ENCODE measurements around the gene CENPL.
"Not testable (repeated sequence)": the region's sequence is repeated elsewhere in the genome, so short reads cannot be mapped to it uniquely, and the experiment has no call there.

Gene CENPL

GRCh38 chr1:173824315-173825081, at the start of gene CENPL, which contains the start of gene DARS2:
Gene CENPL, minus strand, starts transcription at chr1:173824883. Its CDS starts 13,584 bp downstream, at chr1:173811299.
Gene DARS2, plus strand, starts transcription at chr1:173824673. Its CDS starts 557 bp downstream, at chr1:173825230.
- peak; percentile 81 for DNase-seq (ENCODE audit: low read depth)

- no peak for DNase-seq (ENCODE audit: low read depth)
Observed at GRCh38 chr1:173871500-173871899, 46.8 kb upstream of the CENPL start.

- no peak for DNase-seq (ENCODE audit: low read depth)
Observed at GRCh38 chr1:173871091-173871490, 46.4 kb upstream of the CENPL start.

- no peak for DNase-seq (ENCODE audit: low read depth)
Observed at GRCh38 chr1:173870252-173871075, 45.8 kb upstream of the CENPL start.

GRCh38 chr1:173869021-173869359, 44.3 kb upstream of the CENPL start:
- DNase-seq (ENCODE audit: low read depth): no peak

GRCh38 chr1:173868266-173869020, 43.8 kb upstream of the CENPL start, which contains the start of gene ZBTB37:
Gene ZBTB37, plus strand, starts transcription at chr1:173868380. Its CDS starts 1,846 bp downstream, at chr1:173870226.
- peak; percentile 90 for DNase-seq (ENCODE audit: low read depth)

GRCh38 chr1:173867753-173868265, 43.1 kb upstream of the CENPL start, which contains the start of gene GAS5:
Gene GAS5, minus strand, starts transcription at chr1:173867989.
- peak; percentile 99 for DNase-seq (ENCODE audit: low read depth)

GRCh38 chr1:173867141-173867752, 42.6 kb upstream of the CENPL start:
- peak; percentile 10 for DNase-seq (ENCODE audit: low read depth)

- no peak for DNase-seq (ENCODE audit: low read depth)
Observed at GRCh38 chr1:173866413-173867115, 41.9 kb upstream of the CENPL start.

GRCh38 chr1:173865468-173866164, 40.9 kb upstream of the CENPL start:
- DNase-seq (ENCODE audit: low read depth): no peak

- DNase-seq (ENCODE audit: low read depth): no peak
Observed at GRCh38 chr1:173864179-173864867, 39.6 kb upstream of the CENPL start.

GRCh38 chr1:173863224-173864161, 38.8 kb upstream of the CENPL start:
- DNase-seq (ENCODE audit: low read depth): no peak

- DNase-seq (ENCODE audit: low read depth): no peak
Observed at GRCh38 chr1:173862769-173863223, 38.1 kb upstream of the CENPL start.

- DNase-seq (ENCODE audit: low read depth): not testable (repeated sequence)
Observed at GRCh38 chr1:173862146-173862768, 37.6 kb upstream of the CENPL start.

- DNase-seq (ENCODE audit: low read depth): no peak
Observed at GRCh38 chr1:173861731-173862145, 37.1 kb upstream of the CENPL start.

GRCh38 chr1:173860065-173860464, 35.4 kb upstream of the CENPL start:
- DNase-seq (ENCODE audit: low read depth): no peak

- DNase-seq (ENCODE audit: low read depth): not testable (repeated sequence)
Observed at GRCh38 chr1:173859547-173859946, 34.9 kb upstream of the CENPL start.

All from activated T-helper 9 cell treated with anti-CD3 and anti-CD28 coated beads, Interleukin-2, amount 50 U/mL, for 16 hours (primary cell).